OCI-LY7 (cell line): Measurements from ENCODE around the gene DENND4B. TPM values are rescaled to one million over a fixed set of nuclear protein-coding genes. Genes with fewer than 3 reads are reported as not detected.

Experiments used
- BruUV-seq: library from RNA; stranded (reverse); fragments of 400-500 nt; replicated peaks from 2 replicates; lab custom pipeline; 2021; lab: Mats Ljungman, UMichigan
- CTCF ChIA-PET: fragments of 300-600 bp; sonication (Branson Sonifier 250); formaldehyde crosslinking; loops from one replicate; lab custom pipeline; 2022; ENCODE audit warnings: antibody characterized with exemption; ENCODE audit not compliant: unreplicated experiment; lab: Charles Lee
- POLR2A ChIA-PET: fragments of 300-600 bp; sonication (Branson Sonifier 250); formaldehyde crosslinking; loops from one replicate; lab custom pipeline; 2022; ENCODE audit warnings: antibody characterized with exemption; lab: Charles Lee
- DNase-seq: peaks from one replicate; pipeline ENCODE4 v3.0.0-alpha.2; 2015; ENCODE audit warnings: low spot score
- H2AFZ ChIP-seq: fragments of 200-600 bp; sonication (generic), shearing (Covaris generic); 2 replicates; pipeline ENCODE4 v1.6.1; 2014; ENCODE audit warnings: mild to moderate bottlenecking, antibody characterized with exemption, low read length, moderate library complexity
- H3K27ac ChIP-seq: fragments of 200-600 bp; sonication (generic); 2 replicates; pipeline ENCODE4 v1.5.1; 2014; ENCODE audit warnings: mixed run types, low read depth, mild to moderate bottlenecking, moderate library complexity, low read length, inconsistent platforms; ENCODE audit not compliant: poor library complexity, severe bottlenecking
- H3K36me3 ChIP-seq: fragments of 200-600 bp; sonication (generic); 2 replicates; pipeline ENCODE4 v1.6.1; 2014; ENCODE audit warnings: mild to moderate bottlenecking, antibody characterized with exemption, low read length, moderate library complexity, mixed read lengths; ENCODE audit not compliant: insufficient read depth
- H3K4me1 ChIP-seq: fragments of 200-600 bp; sonication (generic); 2 replicates; pipeline ENCODE4 v1.5.1; 2014; ENCODE audit warnings: mild to moderate bottlenecking, low read length; ENCODE audit not compliant: insufficient read depth, poor library complexity, severe bottlenecking
- H3K4me2 ChIP-seq: fragments of 200-600 bp; sonication (generic); 2 replicates; pipeline ENCODE4 v1.6.1; 2014; ENCODE audit warnings: mild to moderate bottlenecking, low read length
- H3K4me3 ChIP-seq: fragments of 200-600 bp; sonication (generic); 2 replicates; pipeline ENCODE4 v1.5.1; 2014; ENCODE audit warnings: mild to moderate bottlenecking, low read depth, low read length; ENCODE audit not compliant: poor library complexity, severe bottlenecking
- H3K79me2 ChIP-seq: fragments of 200-600 bp; sonication (generic); 2 replicates; pipeline ENCODE4 v1.6.1; 2016; ENCODE audit warnings: low read depth, mild to moderate bottlenecking, low read length, moderate library complexity, mixed read lengths; ENCODE audit not compliant: insufficient read depth
- H3K9me2 ChIP-seq: fragments of 200-600 bp; sonication (generic); 2 replicates; pipeline ENCODE4 v1.6.1; 2016; ENCODE audit warnings: mild to moderate bottlenecking, low read length, mixed read lengths; ENCODE audit not compliant: insufficient read depth
- H3K9me3 ChIP-seq: fragments of 200-600 bp; sonication (generic); 2 replicates; pipeline ENCODE4 v1.6.1; 2014; ENCODE audit warnings: mild to moderate bottlenecking, mixed run types, low read length, mixed read lengths
- H4K20me1 ChIP-seq: fragments of 200-600 bp; sonication (generic); 2 replicates; pipeline ENCODE4 v1.6.1; 2014; ENCODE audit warnings: mild to moderate bottlenecking, antibody characterized with exemption, low read length, moderate library complexity, mixed read lengths; ENCODE audit not compliant: insufficient read depth
- EZH2phosphoT487 ChIP-seq: fragments of 200-600 bp; sonication (generic); IDR thresholded peaks from 2 replicates; pipeline ENCODE4 v1.6.1; 2018; ENCODE audit warnings: low read depth, borderline replicate concordance, mild to moderate bottlenecking, mixed run types, antibody characterized with exemption, low read length, moderate library complexity, mixed read lengths
- intact Hi-C: fragments of 100-400 bp; cut with micrococcal nuclease; formaldehyde crosslinking; loops from one replicate; pipeline ENCODE4 v1.10.0; 2022; ENCODE audit not compliant: unreplicated experiment
- microRNA-seq: library from miRNA; unstranded; fragments of <30 nt; microRNA quantifications from one replicate; pipeline ENCODE4 v1.2.0, GENCODE V29; 2022; ENCODE audit warnings: borderline replicate concordance
- small RNA-seq: library from RNA; depleted of rRNA; stranded (forward); fragments of <200 nt; gene quantifications from one replicate; pipeline ENCODE3, GENCODE V24; 2014
- total RNA-seq, 2 experiments: library from RNA; depleted of rRNA in 1 of 2; stranded (reverse); fragments of >200 nt in 1 of 2; shearing (Covaris generic) in 1 of 2; gene quantifications; 2 replicates each; pipeline ENCODE4 v1.2.3, GENCODE V29; 2014 to 2022
- TF ChIP-seq, protein P1 (sequence below): fragments of 200-600 bp; sonication (generic); conservative IDR thresholded peaks from 2 replicates; pipeline ENCODE4 v1.5.1; 2014; ENCODE audit warnings: mild to moderate bottlenecking, antibody characterized with exemption, low read length, moderate library complexity, mixed read lengths

Gene DENND4B
- total RNA-seq, 2 experiments from 2014 or later, result 50.5 to 164 TPM

DNA sequence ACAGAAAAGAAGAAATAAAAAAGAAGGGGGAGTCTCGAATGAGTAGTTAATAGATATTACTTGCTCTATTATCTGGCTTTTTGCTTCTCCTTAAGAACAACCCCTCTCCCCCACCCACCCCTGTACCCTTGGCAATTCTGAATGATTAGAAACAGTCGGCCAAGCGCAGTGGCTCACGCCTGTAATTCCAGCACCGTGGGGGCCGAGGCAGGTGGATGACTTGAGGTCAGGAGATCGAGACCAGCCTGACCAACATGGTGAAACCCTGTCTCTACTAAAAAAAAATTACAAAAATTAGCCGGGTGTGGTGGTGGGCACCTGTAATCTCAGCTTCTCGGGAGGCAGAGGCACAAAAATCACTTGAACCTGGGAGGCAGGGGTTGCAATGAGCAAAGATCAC is 66.5 kb downstream of the DENND4B start:
- Histone ChIP-seq H3K4me1 (peaks cover 30% of the 10 kb centered on the region), H3K9me3 (no peaks in the 10 kb centered on the region), H3K36me3 (peaks cover 25% of the 10 kb centered on the region), H4K20me1 (peaks cover 22% of the 10 kb centered on the region; the same call in 1 of the 2 replicates), H3K4me3 (no peak overlapping the region), H3K79me2 (peaks cover 86% of the 10 kb centered on the region), H3K9me2 (no peaks in the 10 kb centered on the region), H3K27ac (no peak overlapping the region), H3K4me2 (no peak overlapping the region), H2AFZ (no peak overlapping the region)
- TF ChIP-seq, protein P1, sequence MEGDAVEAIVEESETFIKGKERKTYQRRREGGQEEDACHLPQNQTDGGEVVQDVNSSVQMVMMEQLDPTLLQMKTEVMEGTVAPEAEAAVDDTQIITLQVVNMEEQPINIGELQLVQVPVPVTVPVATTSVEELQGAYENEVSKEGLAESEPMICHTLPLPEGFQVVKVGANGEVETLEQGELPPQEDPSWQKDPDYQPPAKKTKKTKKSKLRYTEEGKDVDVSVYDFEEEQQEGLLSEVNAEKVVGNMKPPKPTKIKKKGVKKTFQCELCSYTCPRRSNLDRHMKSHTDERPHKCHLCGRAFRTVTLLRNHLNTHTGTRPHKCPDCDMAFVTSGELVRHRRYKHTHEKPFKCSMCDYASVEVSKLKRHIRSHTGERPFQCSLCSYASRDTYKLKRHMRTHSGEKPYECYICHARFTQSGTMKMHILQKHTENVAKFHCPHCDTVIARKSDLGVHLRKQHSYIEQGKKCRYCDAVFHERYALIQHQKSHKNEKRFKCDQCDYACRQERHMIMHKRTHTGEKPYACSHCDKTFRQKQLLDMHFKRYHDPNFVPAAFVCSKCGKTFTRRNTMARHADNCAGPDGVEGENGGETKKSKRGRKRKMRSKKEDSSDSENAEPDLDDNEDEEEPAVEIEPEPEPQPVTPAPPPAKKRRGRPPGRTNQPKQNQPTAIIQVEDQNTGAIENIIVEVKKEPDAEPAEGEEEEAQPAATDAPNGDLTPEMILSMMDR, result no peak
- no peak for TF ChIP-seq EZH2phosphoT487
- intact Hi-C loops, result no loop called here
- ChIA-PET CTCF (no interaction called here), POLR2A (no interaction called here)
- no TSS peak for BruUV-seq
- no peak for DNase-seq

Small RNA genes lying within 50 kb of the gene (microRNA-seq; reads per million reads assigned to microRNA genes)
- 2.3 reads per million for gene MIR6737

Small RNA genes lying within 50 kb of the gene (small RNA-seq; reads per million reads assigned to genes)
- gene AL831737.1, result not detected
- not detected for gene MIR6737

Other genes with a start within 250 kb of the DENND4B start
- gene INTS3, start 218.7 kb downstream of the DENND4B start, total RNA-seq (2014; rRNA removed; shearing (Covaris generic)), result 31.6 and 33.5 TPM in 2 replicates
- 65.8 and 67.3 TPM in 2 replicates for gene INTS3, start 218.7 kb downstream of the DENND4B start, total RNA-seq (2022)
- gene SLC27A3, start 171.3 kb downstream of the DENND4B start, total RNA-seq (2014; rRNA removed; shearing (Covaris generic)), result 3.3 and 4.5 TPM in 2 replicates
- gene SLC27A3, start 171.3 kb downstream of the DENND4B start, total RNA-seq (2022), result 7.7 and 10.2 TPM in 2 replicates
- 7.7 and 11.2 TPM in 2 replicates for gene GATAD2B, start 23.7 kb downstream of the DENND4B start, total RNA-seq (2014; rRNA removed; shearing (Covaris generic))
- gene GATAD2B, start 23.7 kb downstream of the DENND4B start, total RNA-seq (2022), result 65.2 and 77.9 TPM in 2 replicates
- 15.6 and 29.1 TPM in 2 replicates for gene CRTC2, start 11.9 kb upstream of the DENND4B start, total RNA-seq (2014; rRNA removed; shearing (Covaris generic))
- gene CRTC2, start 11.9 kb upstream of the DENND4B start, total RNA-seq (2022), result 65.6 and 67.9 TPM in 2 replicates
- 44.2 and 45.5 TPM in 2 replicates for gene SLC39A1, start 16.8 kb upstream of the DENND4B start, total RNA-seq (2014; rRNA removed; shearing (Covaris generic))
- 32.7 and 41.6 TPM in 2 replicates for gene SLC39A1, start 16.8 kb upstream of the DENND4B start, total RNA-seq (2022)
- 17.0 and 17.4 TPM in 2 replicates for gene CREB3L4, start 21.2 kb upstream of the DENND4B start, total RNA-seq (2014; rRNA removed; shearing (Covaris generic))
- 28.2 and 32.0 TPM in 2 replicates for gene CREB3L4, start 21.2 kb upstream of the DENND4B start, total RNA-seq (2022)
- gene JTB, start 31.0 kb upstream of the DENND4B start, total RNA-seq (2014; rRNA removed; shearing (Covaris generic)), result 169 and 178 TPM in 2 replicates
- gene JTB, start 31.0 kb upstream of the DENND4B start, total RNA-seq (2022), result 107 and 124 TPM in 2 replicates
- 0.16 and 0.72 TPM in 2 replicates for gene RAB13, start 39.6 kb upstream of the DENND4B start, total RNA-seq (2014; rRNA removed; shearing (Covaris generic))
- gene RAB13, start 39.6 kb upstream of the DENND4B start, total RNA-seq (2022), result 0.89 and 1.3 TPM in 2 replicates
- 4,465 and 5,738 TPM in 2 replicates for gene RPS27, start 44.0 kb upstream of the DENND4B start, total RNA-seq (2014; rRNA removed; shearing (Covaris generic))
- gene RPS27, start 44.0 kb upstream of the DENND4B start, total RNA-seq (2022), result 2,833 and 3,163 TPM in 2 replicates
- gene NUP210L, start 208.4 kb upstream of the DENND4B start, total RNA-seq (2014; rRNA removed; shearing (Covaris generic)), result 0.03 TPM in 2 replicates
- 0.06 TPM in 2 replicates for gene NUP210L, start 208.4 kb upstream of the DENND4B start, total RNA-seq (2022)
- 235 and 359 TPM in 2 replicates for gene TPM3, start 245.4 kb upstream of the DENND4B start, total RNA-seq (2014; rRNA removed; shearing (Covaris generic))
- 417 and 420 TPM in 2 replicates for gene TPM3, start 245.4 kb upstream of the DENND4B start, total RNA-seq (2022)